Brain microvascular endothelial cell (primary cell): Measurements from ENCODE around the gene ADRB2.

Experiments used
- DNase-seq: peaks from one replicate; pipeline ENCODE4 v3.0.0-alpha.2; 2020
- H3K27ac ChIP-seq: fragments of 250-450 bp; sonication (Bioruptor Pico); 2 replicates; pipeline ENCODE4 v1.5.1; 2020; ENCODE audit warnings: mild to moderate bottlenecking, moderate library complexity
- H3K27me3 ChIP-seq: fragments of 250-450 bp; sonication (Bioruptor Pico); replicated peaks from 2 replicates; pipeline ENCODE4 v1.5.1; 2020; ENCODE audit warnings: mild to moderate bottlenecking
- H3K36me3 ChIP-seq: fragments of 250-450 bp; sonication (Bioruptor Pico); replicated peaks from 2 replicates; pipeline ENCODE4 v1.5.1; 2020; ENCODE audit warnings: mild to moderate bottlenecking
- H3K4me3 ChIP-seq: 2 replicates; pipeline ENCODE4 v1.5.1; 2011; ENCODE audit warnings: low read depth, mild to moderate bottlenecking, control low read depth, low read length, moderate library complexity
- CTCF ChIP-seq: IDR thresholded peaks from 2 replicates; pipeline ENCODE4 v1.5.1; 2011; ENCODE audit warnings: low read depth, mild to moderate bottlenecking, moderate library complexity, low read length, control low read depth, inconsistent platforms; ENCODE audit errors: missing control alignments
- in situ Hi-C: cut with HindIII; loops from 2 replicates; pipeline ENCODE4 v1.10.0; 2017; ENCODE audit warnings: low sequenced_read_pairs, low pct_ligation_motif_present

Gene ADRB2

GRCh38 chr5:148833122-148833521 lies 6.7 kb downstream of the ADRB2 start:
- no peaks in the 10 kb centered on the region for H3K27me3 ChIP-seq
- DNase-seq: no peak
- H3K36me3 ChIP-seq: no peaks in the 10 kb centered on the region
- H3K27ac ChIP-seq: no peak overlapping the region
- H3K4me3 ChIP-seq: no peak overlapping the region
- in situ Hi-C loops: no loop called here
- TF ChIP-seq CTCF: no peak

- H3K27me3 ChIP-seq: no peaks in the 10 kb centered on the region
- H3K27ac ChIP-seq: no peak overlapping the region
- no peak overlapping the region for H3K4me3 ChIP-seq
- no peaks in the 10 kb centered on the region for H3K36me3 ChIP-seq
- in situ Hi-C loops: no loop called here
- no peak for TF ChIP-seq CTCF
- DNase-seq: no peak
Observed at GRCh38 chr5:148833925-148834324, 7.5 kb downstream of the ADRB2 start.

- Histone ChIP-seq H3K4me3 (no peak overlapping the region), H3K27ac (no peak overlapping the region), H3K36me3 (no peaks in the 10 kb centered on the region), H3K27me3 (no peaks in the 10 kb centered on the region)
- DNase-seq: no peak
- in situ Hi-C loops: no loop called here
- no peak for TF ChIP-seq CTCF
Observed at GRCh38 chr5:148834689-148835088, 8.3 kb downstream of the ADRB2 start.

- in situ Hi-C loops: no loop called here
- Histone ChIP-seq H3K4me3 (no peak overlapping the region), H3K27me3 (no peaks in the 10 kb centered on the region), H3K27ac (no peak overlapping the region), H3K36me3 (no peaks in the 10 kb centered on the region)
- no peak for DNase-seq
- no peak for TF ChIP-seq CTCF
Observed at GRCh38 chr5:148836272-148837250, 10.2 kb downstream of the ADRB2 start.

- TF ChIP-seq CTCF: no peak
Observed at GRCh38 chr5:148837383-148837782, 11.0 kb downstream of the ADRB2 start.

GRCh38 chr5:148838357-148838756 lies 11.9 kb downstream of the ADRB2 start:
- no peaks in the 10 kb centered on the region for H3K36me3 ChIP-seq
- H3K27me3 ChIP-seq: no peaks in the 10 kb centered on the region
- no peak overlapping the region for H3K27ac ChIP-seq
- TF ChIP-seq CTCF: no peak
- in situ Hi-C loops: no loop called here
- DNase-seq: no peak
- no peak overlapping the region for H3K4me3 ChIP-seq

More at GRCh38 chr5:148837383-148837782, 11.0 kb downstream of the ADRB2 start:
- H3K36me3 ChIP-seq: no peaks in the 10 kb centered on the region
- H3K27me3 ChIP-seq: no peaks in the 10 kb centered on the region
- in situ Hi-C loops: no loop called here
- H3K27ac ChIP-seq: no peak overlapping the region
- no peak overlapping the region for H3K4me3 ChIP-seq
- no peak for DNase-seq
